Stimulated activated naive B cell treated with anti-CD40 and anti-IgM and Interleukin-4, amounts not matched to agents 10 μg/mL and 1 μg/mL and 100 μg/mL, for 72 hours (primary cell): ENCODE measurements around the gene DEPDC7.
A peak's percentile ranks its signal among the peaks of the same experiment; 100 is the strongest.
"Not testable (repeated sequence)": the region's sequence is repeated elsewhere in the genome, so short reads cannot be mapped to it uniquely, and the experiment has no call there.

Source experiments
- ATAC-seq, 2 donors: fragments of 150-1000 bp; cut with Tn5 transposase; replicated peaks; 2 replicates each; pipeline ENCODE4 v1.10.0; 2021; ENCODE audit warnings: moderate library complexity in 1 of 2
- DNase-seq: peaks from one replicate; pipeline ENCODE4 v3.0.0; 2021
- H3K27ac Mint-ChIP-seq: one replicate; pipeline ENCODE4 v1.8.0; 2022; ENCODE audit warnings: mild to moderate bottlenecking, mixed read lengths
- H3K27me3 Mint-ChIP-seq, 2 donors: one replicate each; pipeline ENCODE4 v1.8.0; 2022; ENCODE audit warnings: mixed read lengths in 2 of 2
- H3K36me3 Mint-ChIP-seq, 2 donors: one replicate each; pipeline ENCODE4 v1.8.0; 2022; ENCODE audit warnings: mixed read lengths in 2 of 2, mild to moderate bottlenecking in 1 of 2
- H3K4me1 Mint-ChIP-seq, 2 donors: one replicate each; pipeline ENCODE4 v1.8.0; 2022; ENCODE audit warnings: mixed read lengths in 2 of 2, mild to moderate bottlenecking in 1 of 2
- H3K4me3 Mint-ChIP-seq, 2 donors: one replicate each; pipeline ENCODE4 v1.8.0; 2022; ENCODE audit warnings: mild to moderate bottlenecking in 2 of 2, mixed read lengths in 2 of 2, moderate library complexity in 1 of 2
- H3K9me3 Mint-ChIP-seq, 2 donors: one replicate each; pipeline ENCODE4 v1.8.0; 2022; ENCODE audit warnings: mixed read lengths in 2 of 2, mild to moderate bottlenecking in 1 of 2

Gene DEPDC7

DNA sequence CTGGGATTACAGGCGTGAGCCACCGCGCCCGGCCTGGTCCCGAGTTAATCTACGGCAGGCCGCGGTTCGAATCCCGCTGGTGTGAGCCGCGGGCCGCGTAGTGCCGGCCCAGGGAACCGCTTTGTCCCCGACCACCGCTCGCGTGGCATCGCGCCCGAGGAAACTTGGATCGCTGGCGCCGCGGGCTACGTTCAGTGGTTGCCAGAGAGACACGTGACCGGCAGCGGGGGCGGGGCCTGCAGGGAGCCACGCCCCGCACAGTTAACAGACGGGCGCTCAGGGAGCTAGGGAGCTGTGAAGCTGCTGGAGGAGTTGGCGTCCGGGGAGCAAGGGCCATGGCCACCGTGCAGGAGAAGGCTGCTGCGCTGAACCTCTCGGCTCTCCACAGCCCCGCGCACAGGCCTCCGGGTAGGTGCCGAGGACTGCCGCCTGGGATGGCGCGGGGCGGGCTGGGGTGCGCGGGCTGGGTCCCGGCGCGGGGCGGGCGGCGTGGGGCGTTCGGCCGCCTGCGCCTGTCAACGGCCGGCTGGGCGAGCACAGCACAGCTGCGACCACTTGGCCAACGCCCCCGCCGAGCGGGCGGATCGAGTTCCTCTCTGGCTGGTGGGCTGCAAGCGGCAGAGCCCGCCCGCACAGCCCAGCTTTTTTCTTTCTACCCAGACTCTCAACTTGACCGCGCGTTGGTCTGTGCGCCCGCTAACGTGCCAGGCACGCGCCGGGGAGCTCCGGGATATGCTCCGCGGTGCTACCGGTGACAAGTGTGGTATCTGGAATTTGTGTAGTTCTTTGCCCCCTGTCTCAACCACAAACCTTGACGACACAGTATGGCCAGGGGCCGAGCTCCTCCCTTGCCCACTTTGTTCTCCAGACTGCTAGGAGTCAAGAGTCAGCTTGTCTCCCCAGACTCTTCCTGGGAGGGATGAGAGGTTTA is at the start of gene DEPDC7:
Gene DEPDC7 (plus strand): TSS at position 258 of the 931 bp plus-strand sequence. CDS start 78 bp downstream, at position 336.
- peak; percentile 82 to 88 for ATAC-seq
- peak within 1 kb of the TSS; percentile 91 to 93 for H3K4me3 Mint-ChIP-seq
- peaks cover 0 to 2% of the 10 kb centered on the region in 2 donors for H3K9me3 Mint-ChIP-seq
- H3K36me3 Mint-ChIP-seq, result no peaks in the 10 kb centered on the region
- peaks cover 29 to 37% of the 10 kb centered on the region in 2 donors for H3K27me3 Mint-ChIP-seq
- peak; percentile 72 for DNase-seq
- H3K4me1 Mint-ChIP-seq, result peaks cover 9 to 18% of the 10 kb centered on the region in 2 donors
- H3K27ac Mint-ChIP-seq, result peak within 1 kb of the TSS; percentile 74

DNA sequence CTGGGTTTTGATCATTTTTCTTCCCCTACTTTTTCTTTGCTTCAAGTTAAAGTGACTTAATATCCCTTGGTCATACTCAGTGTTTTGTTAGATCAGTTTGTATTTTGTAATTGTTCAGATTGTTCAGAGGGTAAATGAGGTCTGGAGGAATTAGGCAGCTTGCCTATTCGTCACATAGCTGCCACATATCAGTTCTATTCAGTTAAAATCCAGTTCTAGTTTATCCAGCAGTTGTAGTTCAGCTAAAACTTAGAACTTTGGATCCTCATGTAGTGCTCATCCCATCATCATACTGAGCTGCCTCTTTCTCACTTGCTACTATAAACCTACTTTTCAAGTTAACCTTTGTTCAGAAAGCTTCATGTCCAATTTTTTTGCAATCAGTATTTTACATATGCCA is 47.1 kb upstream of the DEPDC7 start:
- peaks cover 21 to 28% of the 10 kb centered on the region in 2 donors for H3K36me3 Mint-ChIP-seq
- H3K4me3 Mint-ChIP-seq, result no peak overlapping the region
- no peaks in the 10 kb centered on the region for H3K9me3 Mint-ChIP-seq
- H3K27ac Mint-ChIP-seq, result no peak overlapping the region
- no peak for ATAC-seq
- DNase-seq, result no peak
- H3K27me3 Mint-ChIP-seq, result no peaks in the 10 kb centered on the region
- no peaks in the 10 kb centered on the region for H3K4me1 Mint-ChIP-seq

DNA sequence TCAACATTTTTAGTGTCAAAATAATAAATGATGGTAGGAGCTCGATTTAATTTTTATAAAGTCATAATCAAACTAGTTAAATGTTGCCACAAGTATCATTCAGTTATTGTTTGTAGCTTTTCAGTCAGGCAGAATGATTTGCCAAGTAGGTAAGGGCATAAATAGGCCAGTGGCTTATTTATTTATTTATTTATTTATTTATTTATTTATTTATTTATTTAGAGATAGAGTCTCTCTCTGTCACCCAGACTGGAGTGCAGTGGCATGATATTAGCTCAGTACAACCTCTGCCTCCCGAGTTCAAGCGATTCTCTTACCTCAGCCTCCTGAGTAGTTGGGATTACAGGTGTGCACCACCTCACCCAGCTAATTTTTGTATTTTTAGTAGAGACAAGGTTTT is 43.4 kb upstream of the DEPDC7 start:
- not testable (repeated sequence) for DNase-seq, H3K4me1 Mint-ChIP-seq, H3K27ac Mint-ChIP-seq, H3K4me3 Mint-ChIP-seq, ATAC-seq, H3K9me3 Mint-ChIP-seq, H3K27me3 Mint-ChIP-seq
- peaks cover 22 to 34% of the 10 kb centered on the region in 2 donors for H3K36me3 Mint-ChIP-seq

DNA sequence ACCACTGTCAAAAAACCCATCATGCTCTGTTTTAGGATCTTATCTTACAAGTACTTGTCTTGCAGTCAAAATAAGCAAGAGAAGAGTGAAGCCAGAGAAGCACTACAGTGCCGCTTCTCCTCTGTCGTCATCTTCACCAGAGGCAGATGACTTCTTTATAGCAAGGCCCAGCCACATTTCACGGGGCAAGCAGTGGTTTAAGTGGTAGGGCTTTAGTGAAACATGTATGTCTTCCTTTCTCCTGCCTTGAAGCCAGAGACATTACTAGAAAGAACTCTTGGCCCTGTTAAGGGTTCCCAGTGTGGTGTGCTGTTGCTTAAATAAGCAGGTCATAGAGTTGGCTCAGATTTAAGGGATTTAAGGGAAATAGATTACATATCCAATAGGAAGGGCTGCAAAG is 42.9 kb upstream of the DEPDC7 start:
- H3K36me3 Mint-ChIP-seq, result peaks cover 22 to 34% of the 10 kb centered on the region in 2 donors
- ATAC-seq (no peak), DNase-seq (no peak)
- H3K4me3 Mint-ChIP-seq, result no peak overlapping the region
- no peaks in the 10 kb centered on the region for H3K4me1 Mint-ChIP-seq
- H3K27ac Mint-ChIP-seq, result no peak overlapping the region
- H3K9me3 Mint-ChIP-seq, result no peaks in the 10 kb centered on the region
- no peaks in the 10 kb centered on the region for H3K27me3 Mint-ChIP-seq

DNA sequence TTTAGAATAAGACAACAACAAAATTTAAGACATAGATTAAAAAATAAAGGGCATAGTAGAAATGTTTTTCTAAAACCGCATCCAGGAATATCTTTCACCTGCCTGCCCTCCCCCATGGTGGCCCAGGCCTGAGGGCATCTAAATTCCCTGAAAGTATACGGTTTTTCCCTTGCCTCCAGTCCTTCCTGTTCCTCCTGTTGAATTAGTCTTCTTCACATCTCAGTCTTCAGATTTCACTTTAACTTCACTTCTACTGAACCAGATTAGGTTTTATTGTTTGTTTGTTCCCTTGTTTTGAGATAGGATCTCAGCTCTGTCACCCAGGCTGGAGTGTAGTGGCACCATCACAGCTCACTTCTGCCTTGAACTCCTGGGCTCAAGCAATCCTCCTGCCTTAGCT is 33.1 kb upstream of the DEPDC7 start:
- Mint-ChIP-seq H3K36me3 (peaks cover 0 to 5% of the 10 kb centered on the region in 2 donors), H3K9me3 (no peaks in the 10 kb centered on the region), H3K27ac (no peak overlapping the region), H3K27me3 (no peaks in the 10 kb centered on the region), H3K4me1 (no peaks in the 10 kb centered on the region), H3K4me3 (no peak overlapping the region)
- no peak for ATAC-seq
- DNase-seq, result no peak

DNA sequence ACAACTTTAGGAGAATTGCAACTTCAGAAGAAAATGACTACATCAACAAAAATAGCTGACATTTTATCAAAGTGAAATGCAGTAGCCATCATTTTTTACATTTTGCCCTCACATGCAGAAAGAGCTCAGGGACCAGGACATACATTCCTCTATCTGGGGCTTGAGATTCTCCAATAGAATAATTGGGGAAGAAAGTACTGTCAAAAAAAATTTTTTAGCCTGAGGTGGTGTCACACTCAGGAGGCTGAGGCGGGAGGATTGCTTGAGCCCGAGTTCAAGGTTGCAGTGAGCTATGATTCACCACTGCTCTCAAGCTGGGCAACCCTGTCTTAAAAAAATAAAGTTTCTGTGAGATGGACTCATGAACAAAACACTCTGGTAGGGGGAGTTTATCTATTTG is 32.2 kb upstream of the DEPDC7 start:
- H3K27me3 Mint-ChIP-seq, result no peaks in the 10 kb centered on the region
- H3K36me3 Mint-ChIP-seq, result peaks cover 0 to 5% of the 10 kb centered on the region in 2 donors
- no peak for ATAC-seq

DNA sequence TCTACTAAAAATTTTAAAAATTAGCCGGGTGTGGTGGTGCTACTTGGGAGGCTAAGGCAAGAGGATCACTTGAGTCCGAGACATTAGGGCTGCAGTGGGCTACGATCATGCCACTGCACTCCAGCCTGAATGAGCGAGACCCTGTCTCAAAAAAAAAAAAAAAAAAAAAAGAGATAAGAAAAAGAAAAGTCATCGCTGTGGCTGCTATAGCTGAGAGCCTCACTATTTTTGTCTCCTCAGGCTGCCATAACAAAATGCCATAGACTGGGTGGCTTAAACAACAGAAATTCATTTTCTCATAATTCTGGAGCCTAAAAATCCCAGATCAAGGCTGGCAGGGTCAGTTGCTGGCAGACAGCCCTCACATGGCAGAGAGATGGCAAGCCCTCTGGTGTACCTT is 30.1 kb upstream of the DEPDC7 start:
- ATAC-seq, result no peak
- Mint-ChIP-seq H3K36me3 (peaks cover 0 to 5% of the 10 kb centered on the region in 2 donors), H3K9me3 (no peaks in the 10 kb centered on the region), H3K27me3 (no peaks in the 10 kb centered on the region), H3K4me1 (no peaks in the 10 kb centered on the region), H3K4me3 (no peak overlapping the region), H3K27ac (no peak overlapping the region)
- no peak for DNase-seq

More for the DNA sequence above, 32.2 kb upstream of the DEPDC7 start:
- Mint-ChIP-seq H3K27ac (peak overlapping the region; percentile 27), H3K4me1 (no peaks in the 10 kb centered on the region), H3K4me3 (no peak overlapping the region), H3K9me3 (no peaks in the 10 kb centered on the region)
- no peak for DNase-seq

DNA sequence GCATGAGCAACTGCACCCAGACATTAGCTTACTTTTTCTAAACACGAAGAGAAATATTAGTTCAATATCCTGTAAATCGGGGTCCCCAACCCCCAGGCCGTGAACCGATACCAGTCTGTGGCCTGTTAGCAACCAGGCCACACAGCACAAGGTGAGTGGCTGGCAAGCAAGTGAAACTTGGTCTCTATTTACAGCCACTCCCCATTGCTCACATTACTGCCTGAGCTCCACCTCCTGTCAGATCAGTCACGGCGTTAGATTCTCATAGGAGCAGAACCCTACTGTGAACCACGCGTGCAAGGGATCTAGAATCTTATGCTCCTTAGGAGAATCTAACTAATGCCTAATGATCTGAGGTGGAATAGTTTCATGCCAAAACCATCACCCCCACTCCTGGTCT is 27.8 kb upstream of the DEPDC7 start:
- Mint-ChIP-seq H3K27me3 (peaks cover 0 to 6% of the 10 kb centered on the region in 2 donors), H3K27ac (no peak overlapping the region), H3K9me3 (peaks cover 6 to 8% of the 10 kb centered on the region in 2 donors), H3K4me1 (no peaks in the 10 kb centered on the region), H3K36me3 (peaks cover 2 to 9% of the 10 kb centered on the region in 2 donors), H3K4me3 (no peak overlapping the region)
- DNase-seq (no peak), ATAC-seq (no peak)

DNA sequence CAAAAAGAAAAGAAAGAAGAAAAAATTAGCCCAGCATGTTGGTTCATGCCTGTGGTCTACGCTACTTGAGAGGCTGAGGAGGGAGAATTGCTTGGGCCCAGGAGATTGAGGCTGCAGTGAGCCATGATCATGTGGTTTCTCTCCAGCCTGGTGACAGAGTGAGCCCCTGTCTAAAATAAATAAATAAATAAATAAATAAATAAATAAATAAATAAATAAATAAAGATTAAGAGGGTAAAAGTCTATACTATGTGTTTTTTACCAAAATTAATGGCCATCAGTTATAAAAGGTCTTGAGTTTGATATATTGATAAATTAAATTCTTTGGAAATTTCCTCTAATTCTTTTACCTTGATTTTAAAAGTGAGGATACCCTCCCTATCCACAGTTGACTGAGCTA is 25.2 kb upstream of the DEPDC7 start:
- H3K4me1 Mint-ChIP-seq, result no peaks in the 10 kb centered on the region
- ATAC-seq (no peak), DNase-seq (no peak)
- H3K36me3 Mint-ChIP-seq, result peaks cover 2 to 4% of the 10 kb centered on the region in 2 donors
- no peak overlapping the region for H3K4me3 Mint-ChIP-seq
- H3K27ac Mint-ChIP-seq, result no peak overlapping the region
- peaks cover under 1 to 6% of the 10 kb centered on the region in 2 donors for H3K27me3 Mint-ChIP-seq
- H3K9me3 Mint-ChIP-seq, result peaks cover 6 to 8% of the 10 kb centered on the region in 2 donors

DNA sequence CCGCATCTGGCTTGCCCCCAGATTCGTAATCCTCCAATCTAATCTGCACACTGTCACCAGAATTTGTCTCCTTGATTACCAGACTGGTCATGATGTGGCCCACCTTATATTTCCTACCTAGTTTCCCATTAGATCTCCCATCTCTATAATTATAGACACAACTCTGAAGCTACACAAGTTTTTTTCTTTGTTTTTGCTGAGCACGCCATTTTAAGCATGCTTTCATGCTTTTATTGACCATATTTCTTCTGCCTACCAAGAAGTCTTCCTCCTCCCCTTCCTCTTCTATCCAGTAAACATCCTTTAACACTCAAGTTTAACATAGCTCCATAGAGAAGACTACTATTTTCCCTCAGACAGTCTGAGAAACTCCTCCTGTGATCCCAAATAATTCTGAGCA is 24.3 kb upstream of the DEPDC7 start:
- H3K27ac Mint-ChIP-seq, result no peak overlapping the region
- no peaks in the 10 kb centered on the region for H3K4me1 Mint-ChIP-seq
- H3K36me3 Mint-ChIP-seq, result peaks cover 2 to 4% of the 10 kb centered on the region in 2 donors
- no peak overlapping the region for H3K4me3 Mint-ChIP-seq
- H3K9me3 Mint-ChIP-seq, result peaks cover 6 to 8% of the 10 kb centered on the region in 2 donors
- ATAC-seq (no peak), DNase-seq (no peak)
- peaks cover 5 to 6% of the 10 kb centered on the region in 2 donors for H3K27me3 Mint-ChIP-seq

DNA sequence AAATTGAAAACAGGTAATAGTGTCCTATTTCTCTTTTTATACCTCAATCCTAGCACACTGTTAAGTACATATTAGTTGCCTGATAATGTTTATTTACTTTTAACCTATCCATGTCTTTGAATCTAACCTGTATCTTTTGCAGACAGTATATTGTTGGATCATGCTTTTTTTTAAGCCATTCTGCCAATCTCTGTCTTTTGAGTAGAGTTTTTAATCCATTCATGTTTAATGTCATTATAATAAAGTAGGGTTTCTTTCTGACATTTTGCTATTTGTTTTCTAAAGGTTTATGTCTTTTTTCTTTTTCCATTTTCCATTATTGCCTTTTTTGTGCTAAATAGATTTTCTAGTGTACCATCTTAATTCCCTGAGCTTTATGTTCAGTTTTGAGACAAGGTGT is 23.8 kb upstream of the DEPDC7 start:
- H3K4me1 Mint-ChIP-seq, result no peaks in the 10 kb centered on the region
- H3K27me3 Mint-ChIP-seq, result peaks cover 6 to 9% of the 10 kb centered on the region in 2 donors
- no peak overlapping the region for H3K27ac Mint-ChIP-seq
- H3K36me3 Mint-ChIP-seq, result peaks cover 2 to 4% of the 10 kb centered on the region in 2 donors
- H3K4me3 Mint-ChIP-seq, result no peak overlapping the region
- peaks cover 6 to 8% of the 10 kb centered on the region in 2 donors for H3K9me3 Mint-ChIP-seq
- DNase-seq, result no peak
- ATAC-seq, result no peak

DNA sequence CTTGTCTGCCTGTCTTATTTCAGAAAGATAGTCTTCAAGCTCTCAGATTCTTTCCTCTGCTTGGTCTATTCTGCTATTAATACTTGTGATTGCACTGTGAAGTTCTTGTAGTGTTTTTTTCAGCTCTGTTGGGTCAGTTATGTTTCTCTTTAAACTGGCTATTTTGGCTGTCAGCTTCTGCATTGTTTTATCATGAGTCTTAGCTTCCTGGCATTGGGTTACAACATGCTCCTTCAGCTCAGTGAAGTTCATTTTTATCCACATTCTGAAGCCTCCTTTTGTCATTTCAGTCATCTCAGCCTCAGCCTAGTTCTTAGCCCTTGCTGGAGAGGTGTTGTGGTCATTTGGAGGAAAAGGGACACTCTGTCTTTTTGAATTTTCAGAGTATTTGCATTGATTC is 15.5 kb upstream of the DEPDC7 start:
- peaks cover 5 to 10% of the 10 kb centered on the region in 2 donors for H3K9me3 Mint-ChIP-seq
- peaks cover 2 to 4% of the 10 kb centered on the region in 2 donors for H3K36me3 Mint-ChIP-seq
- H3K27me3 Mint-ChIP-seq, result peaks cover 28 to 31% of the 10 kb centered on the region in 2 donors
- no peaks in the 10 kb centered on the region for H3K4me1 Mint-ChIP-seq
- no peak for DNase-seq
- no peak overlapping the region for H3K4me3 Mint-ChIP-seq
- no peak overlapping the region for H3K27ac Mint-ChIP-seq
- ATAC-seq, result no peak

DNA sequence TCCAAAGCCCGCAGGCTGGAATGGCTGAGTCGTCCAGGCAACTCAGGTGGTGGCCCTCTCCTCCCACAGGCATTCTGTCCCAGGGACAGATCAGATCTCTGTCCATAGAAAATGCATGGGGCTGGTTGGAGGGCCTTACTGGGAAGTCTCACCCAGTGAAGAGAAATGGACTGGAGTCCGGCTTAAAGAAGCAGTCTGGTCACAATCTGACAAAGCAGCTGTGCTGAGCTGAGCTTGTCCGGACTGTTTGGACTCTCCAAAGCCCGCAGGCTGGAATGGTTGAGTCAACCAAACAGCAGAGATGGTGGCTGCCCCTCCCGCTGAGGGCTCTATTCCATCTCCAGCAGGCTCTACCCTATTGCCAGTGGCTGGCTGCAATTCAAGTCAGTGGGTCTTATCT is 14.4 kb upstream of the DEPDC7 start:
- no peak overlapping the region for H3K27ac Mint-ChIP-seq
- peaks cover 2 to 4% of the 10 kb centered on the region in 2 donors for H3K36me3 Mint-ChIP-seq
- peaks cover 5 to 10% of the 10 kb centered on the region in 2 donors for H3K9me3 Mint-ChIP-seq
- H3K4me3 Mint-ChIP-seq, result no peak overlapping the region
- no peaks in the 10 kb centered on the region for H3K4me1 Mint-ChIP-seq
- no peak for ATAC-seq
- no peak for DNase-seq
- H3K27me3 Mint-ChIP-seq, result peaks cover 27 to 28% of the 10 kb centered on the region in 2 donors

DNA sequence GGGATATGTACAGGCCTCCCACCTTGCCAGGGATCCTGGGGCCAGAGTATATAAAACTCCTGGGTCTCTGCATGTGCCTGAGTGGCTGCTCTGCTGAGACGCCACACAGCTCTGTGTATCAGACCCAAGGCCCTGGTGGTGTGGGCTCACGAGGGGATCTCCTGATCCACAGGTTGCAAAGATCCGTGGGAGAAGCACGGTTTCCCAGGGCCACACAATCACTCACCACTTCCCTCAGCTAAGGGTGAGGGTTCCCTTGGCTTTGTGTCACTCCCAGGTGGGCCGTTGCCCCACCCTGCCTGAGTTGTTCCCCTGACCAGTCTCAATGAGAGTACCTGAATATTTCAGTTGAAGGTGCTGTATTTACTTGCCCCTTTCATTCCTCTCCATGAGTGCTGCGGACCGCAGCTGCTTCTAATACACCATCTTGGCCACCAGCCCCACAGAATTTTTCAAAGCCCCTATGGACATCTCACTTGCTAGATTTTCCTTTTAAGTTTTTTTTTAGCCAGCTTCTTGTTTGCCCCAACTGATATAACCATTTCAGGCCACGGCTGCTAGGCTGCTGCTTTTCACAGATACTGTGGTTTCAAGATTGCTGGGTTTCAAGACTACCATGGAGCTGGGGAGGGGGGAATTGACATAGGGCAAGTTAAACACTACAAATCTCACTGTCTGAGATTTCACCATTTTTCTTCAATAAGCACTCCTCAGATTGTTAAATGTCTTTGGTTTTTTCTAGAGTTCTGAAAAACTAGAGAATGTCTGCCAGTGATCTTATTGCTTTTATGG is 13.7 kb upstream of the DEPDC7 start:
- Mint-ChIP-seq H3K4me1 (no peaks in the 10 kb centered on the region), H3K27me3 (peaks cover 21 to 28% of the 10 kb centered on the region in 2 donors), H3K27ac (no peak overlapping the region), H3K9me3 (peaks cover 5 to 10% of the 10 kb centered on the region in 2 donors), H3K4me3 (no peak overlapping the region), H3K36me3 (peaks cover 2 to 4% of the 10 kb centered on the region in 2 donors)
- no peak for ATAC-seq
- no peak for DNase-seq
